UCSD-AML1 (cell line): Measurements from ENCODE around the gene ALAD.

ENCODE experiments used
- DNase-seq: peaks from one replicate; lab custom pipeline; 2025; ENCODE audit not compliant: unreplicated experiment; lab: John Stamatoyannopoulos, UW

Gene ALAD

DNA sequence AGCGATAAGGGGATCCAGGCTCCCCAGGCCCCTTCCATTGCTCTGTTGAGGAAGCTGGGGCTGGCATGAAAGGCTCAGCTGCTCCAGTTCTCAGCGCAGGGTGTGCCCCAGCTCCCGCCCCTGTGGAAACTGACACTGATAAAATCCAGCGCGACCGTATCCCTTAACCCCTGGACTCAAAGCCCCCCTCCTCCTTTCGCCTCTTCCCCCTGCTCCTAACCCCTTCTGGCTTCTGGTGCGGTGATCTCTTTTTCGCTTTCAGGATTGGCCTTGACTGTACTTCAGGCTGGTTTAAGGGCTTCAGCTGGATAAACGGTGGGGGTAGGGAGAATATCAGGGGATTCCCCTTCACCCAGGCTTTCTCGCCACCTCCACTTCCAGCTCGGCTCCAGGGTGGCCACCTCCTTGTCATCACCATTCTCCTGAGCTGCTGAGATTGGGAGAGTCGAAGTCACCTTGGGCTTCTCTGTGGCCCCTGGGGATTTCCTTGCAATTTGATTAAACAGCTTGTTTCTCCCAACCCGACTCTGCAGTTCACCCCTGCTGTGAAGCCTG is 50.9 kb downstream of the ALAD start:
- DNase-seq = no peak

DNA sequence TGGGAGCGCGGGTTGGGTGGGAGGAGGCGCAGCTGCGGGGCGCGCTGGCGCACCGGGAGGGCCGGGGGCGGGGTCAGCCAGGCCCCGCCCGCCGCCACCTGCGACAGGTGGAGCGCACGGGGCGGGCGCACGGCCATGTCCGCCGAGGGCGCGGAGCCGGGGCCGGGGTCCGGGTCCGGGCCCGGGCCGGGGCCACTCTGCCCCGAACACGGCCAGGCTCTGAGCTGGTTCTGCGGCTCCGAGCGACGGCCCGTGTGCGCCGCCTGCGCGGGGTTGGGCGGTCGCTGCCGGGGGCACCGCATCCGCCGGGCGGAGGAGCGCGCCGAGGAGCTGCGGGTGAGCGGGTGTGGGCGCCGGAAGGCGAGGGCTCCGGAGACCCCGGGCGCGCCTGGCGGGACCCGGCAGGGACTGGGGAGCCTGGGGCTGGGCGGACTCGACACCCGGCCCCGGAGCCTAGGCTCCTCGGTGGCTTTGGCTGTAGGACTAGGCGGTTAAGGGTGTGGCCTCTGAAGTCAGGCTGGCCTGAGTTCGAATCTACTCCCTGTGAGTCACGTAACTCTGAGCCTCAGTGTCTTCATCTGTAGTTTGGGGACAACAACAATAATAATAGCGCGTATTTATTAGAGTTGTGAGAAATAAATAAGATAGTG is 51.5 kb downstream of the ALAD start, which contains the start of gene BSPRY:
TSS of gene BSPRY (plus strand) at position 97 of the 650 bp plus-strand sequence. CDS start at position 136, 39 bp downstream.
- DNase-seq = no peak

DNA sequence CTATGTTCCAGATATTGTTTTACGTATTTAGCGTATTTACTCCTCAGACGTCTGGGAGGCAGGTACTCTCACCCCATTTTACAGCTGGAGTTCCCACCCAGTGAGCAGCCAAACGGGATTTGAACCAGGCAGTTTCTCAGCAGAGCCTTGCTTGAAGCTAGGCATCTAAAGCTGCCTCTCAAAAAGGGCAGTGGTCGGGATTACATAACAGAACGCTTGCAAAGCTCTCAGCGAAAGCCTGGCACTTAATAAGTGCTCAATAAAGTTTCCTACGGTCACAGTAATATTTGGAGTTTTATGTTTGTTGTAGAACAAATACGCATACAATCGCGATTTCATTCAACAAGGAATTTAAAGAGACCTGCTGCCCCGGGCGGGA is 52.0 kb downstream of the ALAD start:
- DNase-seq = no peak

DNA sequence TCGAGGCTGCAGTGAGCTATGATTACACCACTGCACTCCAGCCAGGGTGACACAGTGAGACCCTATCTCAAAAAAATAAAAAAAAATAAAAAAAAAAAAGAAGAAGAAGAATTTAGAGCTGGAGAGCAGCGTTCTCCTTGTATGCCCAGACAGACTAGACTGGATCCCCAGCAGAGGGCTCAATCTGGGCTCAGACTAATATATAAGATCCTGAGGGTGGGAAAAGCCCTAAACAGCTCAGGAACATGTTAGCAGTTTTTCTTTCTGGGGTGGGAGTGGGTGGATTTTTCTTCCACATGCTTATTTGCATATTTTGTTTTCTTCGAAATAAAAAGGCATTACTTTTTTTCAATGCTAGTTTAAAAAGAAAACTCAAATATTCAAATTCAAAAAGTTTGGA is 52.6 kb downstream of the ALAD start:
- no peak for DNase-seq

DNA sequence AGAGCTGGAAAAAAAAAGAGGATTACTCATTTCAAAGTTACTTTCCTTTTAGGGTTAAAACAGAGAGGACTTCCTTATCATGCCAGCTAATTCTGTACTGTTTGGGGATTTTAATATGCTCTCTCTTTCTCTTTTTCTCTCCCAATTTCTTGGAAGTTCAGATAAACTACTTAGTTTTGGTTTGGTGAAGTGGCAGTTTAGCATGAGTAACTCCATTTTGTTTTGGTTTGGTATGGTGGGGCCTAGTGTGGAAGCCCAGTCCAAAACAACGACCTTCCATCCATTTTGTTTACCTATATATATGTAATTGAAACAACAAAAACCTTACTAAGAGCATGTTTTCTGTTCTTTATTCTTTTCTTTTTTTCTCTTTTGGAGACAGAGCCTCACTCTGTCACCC is 55.4 kb downstream of the ALAD start:
- no peak for DNase-seq

DNA sequence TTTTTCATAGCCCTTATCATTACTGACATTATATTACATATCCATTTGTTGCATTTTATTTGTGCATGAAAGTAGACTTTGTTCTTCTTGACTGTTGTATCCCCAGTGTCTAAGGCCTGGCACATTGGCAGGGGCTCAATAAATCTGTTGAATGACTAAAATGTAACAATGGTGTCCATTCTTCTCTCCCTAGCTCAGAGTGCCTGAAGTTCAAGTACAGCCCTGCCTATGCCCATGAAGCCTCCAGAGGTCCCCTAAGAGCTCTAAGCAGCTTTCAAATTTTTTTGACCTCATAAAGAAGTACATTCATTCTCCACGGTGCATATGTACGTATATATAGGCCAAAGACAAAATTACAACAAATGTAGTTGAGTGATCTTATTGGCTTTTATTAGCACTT is 55.9 kb downstream of the ALAD start:
- no peak for DNase-seq

DNA sequence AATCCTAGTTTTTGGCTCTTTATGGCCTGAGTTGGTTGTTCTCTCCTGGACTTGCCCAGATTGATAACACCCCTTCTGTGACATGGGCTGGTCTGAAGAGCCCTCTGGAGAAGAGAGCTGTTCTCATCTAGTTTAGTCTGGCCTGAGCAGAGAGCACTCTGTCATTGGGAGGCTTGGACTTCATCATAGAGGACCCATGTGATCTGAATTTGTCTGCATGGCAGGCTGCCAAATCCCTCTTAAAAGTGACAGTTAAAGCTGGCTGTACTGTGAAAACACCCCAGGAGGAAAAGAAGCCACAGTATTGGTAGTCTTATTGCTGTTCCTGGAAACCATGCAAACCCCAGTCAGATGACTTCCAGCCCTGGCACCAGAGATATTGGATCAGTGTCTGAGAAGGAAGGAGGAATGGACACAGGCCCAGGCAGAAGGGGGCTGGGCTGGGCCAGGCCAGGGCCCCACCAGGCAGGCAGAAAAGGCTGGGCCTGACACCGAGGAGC is 57.3 kb downstream of the ALAD start:
- DNase-seq = peak; percentile 71

DNA sequence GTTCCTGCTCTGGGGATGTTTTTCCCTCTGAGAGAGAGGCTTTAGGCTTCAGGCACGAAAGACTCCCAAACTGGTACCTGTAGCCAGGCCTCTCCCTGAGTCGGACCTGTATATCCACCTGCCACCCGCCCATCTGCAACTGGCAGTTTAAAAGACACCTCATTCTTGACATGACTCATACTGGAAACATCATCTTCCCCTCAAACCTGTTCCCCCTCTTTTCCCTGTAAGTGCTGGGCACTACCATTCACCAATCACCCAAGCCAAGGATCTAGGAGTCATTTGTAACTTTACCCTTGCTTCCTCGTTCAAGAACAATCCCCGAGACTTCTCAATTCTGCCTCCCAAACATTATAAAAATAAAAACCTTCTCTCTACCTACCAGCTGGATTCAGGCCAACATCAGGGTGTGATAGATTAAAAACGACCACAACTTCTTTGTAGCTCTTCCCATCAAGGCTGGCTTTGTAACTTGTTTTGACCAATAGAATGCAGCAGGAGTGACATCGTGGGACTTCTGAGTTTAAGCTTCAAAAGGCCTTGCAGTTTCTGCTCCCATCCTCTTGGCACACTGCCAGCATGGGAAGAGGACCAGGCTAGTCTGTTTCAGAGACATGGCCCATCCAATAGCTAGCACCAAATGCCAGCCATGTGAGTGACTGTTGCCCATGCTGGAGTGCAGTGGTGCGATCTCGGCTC is 59.2 kb downstream of the ALAD start:
- no peak for DNase-seq

DNA sequence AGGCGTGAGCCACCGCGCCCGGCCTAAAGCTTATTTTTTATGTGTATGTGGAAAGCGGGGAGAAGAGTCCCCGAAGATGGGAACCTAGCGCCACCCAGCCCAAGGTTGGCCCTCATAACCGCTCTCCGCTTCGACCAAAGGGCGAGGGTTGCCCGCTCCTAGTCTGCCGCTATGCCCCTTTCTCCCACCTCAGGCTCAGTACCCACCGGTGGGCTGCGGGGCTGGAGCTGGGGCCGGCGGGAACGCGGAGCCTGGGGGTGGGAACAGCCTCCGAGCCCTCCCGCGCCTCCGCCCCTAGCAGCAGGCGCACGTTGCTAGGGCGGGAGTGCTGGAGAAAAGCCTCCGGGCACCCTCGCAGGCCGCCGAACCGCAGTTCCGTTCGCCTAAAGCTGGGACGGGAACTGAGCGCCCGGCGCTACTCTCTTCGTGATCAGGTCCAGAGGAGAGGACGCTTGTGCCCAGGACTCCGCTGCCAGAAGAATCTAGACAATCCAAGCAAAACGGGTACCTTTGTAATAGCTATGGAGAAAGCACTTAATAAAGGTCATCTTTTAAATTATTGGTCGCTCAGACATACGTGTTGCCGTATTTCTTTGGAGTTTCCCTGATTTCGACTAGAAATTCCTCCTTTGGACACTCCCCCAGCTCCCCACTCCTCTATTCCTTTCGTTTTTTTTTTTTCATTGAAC is 60.9 kb downstream of the ALAD start, which contains the start of gene WDR31:
TSS of gene WDR31 (minus strand) at position 265 of the 689 bp plus-strand sequence. CDS start 8,253 bp downstream, outside the sequence.
- DNase-seq = peak; percentile 90

DNA sequence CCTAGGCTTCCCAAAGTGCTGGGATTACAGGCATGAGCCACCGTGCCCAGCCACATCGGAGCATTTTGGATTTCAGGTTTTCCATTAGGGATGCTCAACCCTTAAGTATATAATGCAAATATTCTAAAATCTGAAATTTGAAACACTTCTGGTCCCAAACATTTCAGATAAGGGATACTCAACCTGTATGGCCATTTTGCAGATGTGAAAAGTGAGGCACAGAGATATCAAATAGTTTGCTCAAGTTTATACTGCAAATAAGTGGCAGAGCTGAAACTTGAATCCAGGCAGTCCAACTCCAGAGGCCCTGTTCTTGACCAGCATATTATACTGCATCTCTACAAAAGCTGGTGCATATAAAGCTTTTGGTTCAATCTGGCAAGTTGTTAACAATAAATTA is 63.4 kb downstream of the ALAD start:
- no peak for DNase-seq
